T-helper 1 cell treated with Interleukin-12 subunit alpha and Interleukin-12 subunit beta and Interleukin-4 antibody, amounts not matched to agents 30 ng/mL and 1 ng/mL, for 36 hours (primary cell): Measurements from ENCODE around the gene VSIG10L2. TPM values are rescaled to one million over a fixed set of nuclear protein-coding genes. Genes with fewer than 3 reads are reported as not detected.

ENCODE experiments used
- intact Hi-C: fragments of 100-400 bp; cut with micrococcal nuclease; formaldehyde crosslinking; loops from one replicate; pipeline ENCODE4 v1.15.1; 2024
- total RNA-seq: library from RNA; stranded (reverse); gene quantifications from 2 replicates; pipeline ENCODE4 v1.2.3, GENCODE V29; 2022

Gene VSIG10L2
- total RNA-seq, 1 donor from 2014 or later: not detected

GRCh38 chr11:125945011-125945796 is 640 bp upstream of the VSIG10L2 start:
- intact Hi-C loops: no loop called here

GRCh38 chr11:125946712-125947418 is 1.0 kb downstream of the VSIG10L2 start:
- intact Hi-C loops: no loop called here

GRCh38 chr11:125947419-125948277 is 1.8 kb downstream of the VSIG10L2 start:
- intact Hi-C loops: no loop called here

- intact Hi-C loops: no loop called here
Observed at GRCh38 chr11:125948278-125949051, 2.6 kb downstream of the VSIG10L2 start.

GRCh38 chr11:125949271-125950177 is 3.7 kb downstream of the VSIG10L2 start:
- intact Hi-C loops: no loop called here

- intact Hi-C loops: no loop called here
Observed at GRCh38 chr11:125950178-125950490, 4.3 kb downstream of the VSIG10L2 start.

- intact Hi-C loops: no loop called here
Observed at GRCh38 chr11:125950696-125951651, 5.1 kb downstream of the VSIG10L2 start.

- intact Hi-C loops: no loop called here
Observed at GRCh38 chr11:125951731-125952130, 5.9 kb downstream of the VSIG10L2 start.

GRCh38 chr11:125952559-125952958 is 6.7 kb downstream of the VSIG10L2 start:
- intact Hi-C loops: no loop called here

GRCh38 chr11:125952973-125953372 is 7.1 kb downstream of the VSIG10L2 start:
- intact Hi-C loops: no loop called here

GRCh38 chr11:125953401-125953935 is 7.6 kb downstream of the VSIG10L2 start:
- intact Hi-C loops: no loop called here

GRCh38 chr11:125954123-125954944 is 8.5 kb downstream of the VSIG10L2 start:
- intact Hi-C loops: no loop called here

GRCh38 chr11:125954945-125955640 is 9.2 kb downstream of the VSIG10L2 start:
- intact Hi-C loops: no loop called here

GRCh38 chr11:125955856-125956255 is 10.0 kb downstream of the VSIG10L2 start:
- intact Hi-C loops: no loop called here

- intact Hi-C loops: no loop called here
Observed at GRCh38 chr11:125956391-125957134, 10.7 kb downstream of the VSIG10L2 start.

- intact Hi-C loops: no loop called here
Observed at GRCh38 chr11:125957618-125958332, 11.9 kb downstream of the VSIG10L2 start.
